B cell (primary cell): ENCODE results near the gene ECT2L. TPM values are rescaled to one million over a fixed set of nuclear protein-coding genes. Genes with fewer than 3 reads are reported as not detected.
A peak's percentile ranks its signal among the peaks of the same experiment; 100 is the strongest.

ENCODE experiments used
- ATAC-seq: fragments of 200-7000 bp; cut with Tn5 transposase; one replicate; pipeline ENCODE4 v1.10.0; 2021; ENCODE audit warnings: low read depth, mild to moderate bottlenecking, moderate number of reproducible peaks, moderate library complexity
- CTCF ChIA-PET: fragments of 350-600 bp; sonication (Branson Sonifier 250); formaldehyde crosslinking; loops from one replicate; lab custom pipeline; 2021; ENCODE audit warnings: antibody characterized with exemption, inconsistent platforms; lab: Charles Lee
- POLR2A ChIA-PET: fragments of 350-600 bp; sonication (Branson Sonifier 250); formaldehyde crosslinking; loops from one replicate; lab custom pipeline; 2021; ENCODE audit warnings: antibody characterized with exemption; lab: Charles Lee
- DNase-seq: peaks from one replicate; pipeline ENCODE4 v3.0.0; 2013
- H2AFZ ChIP-seq: 2 replicates; pipeline ENCODE4 v1.6.1; 2012; ENCODE audit warnings: mild to moderate bottlenecking, low read depth, low read length; ENCODE audit not compliant: insufficient read depth, poor library complexity, severe bottlenecking
- H3K27ac ChIP-seq, 2 donors: 1 replicate in 1 of 2; 2 replicates in 1 of 2; pipeline ENCODE4 v1.5.1; 2012 to 2013; ENCODE audit warnings: low read length in 2 of 2, mild to moderate bottlenecking in 2 of 2, moderate library complexity in 1 of 2
- H3K27me3 ChIP-seq, 4 experiments: fragments of 200-600 bp in 1 of 4; sonication (generic) in 1 of 4; replicated peaks in 1 of 4; 1 replicate in 2 of 4; 2 replicates in 2 of 4; pipeline versions ENCODE4 v1.6.1 to v1.7.0; 2013 to 2016; ENCODE audit warnings: low read length in 3 of 4, mild to moderate bottlenecking in 2 of 4, mixed read lengths in 1 of 4, moderate library complexity in 1 of 4; ENCODE audit not compliant: insufficient read depth in 4 of 4, control insufficient read depth in 3 of 4; ENCODE audit errors: control extremely low read depth in 1 of 4
- H3K36me3 ChIP-seq, 2 experiments: replicated peaks in 1 of 2; 1 replicate in 1 of 2; 2 replicates in 1 of 2; pipeline versions ENCODE4 v1.6.1 to v1.7.1; 2013; ENCODE audit warnings: low read length in 1 of 2; ENCODE audit not compliant: insufficient read depth in 2 of 2, control insufficient read depth in 1 of 2; ENCODE audit errors: control extremely low read depth in 1 of 2, extremely low read depth in 1 of 2
- H3K4me1 ChIP-seq, 2 donors: fragments of 200-600 bp in 1 of 2; sonication (generic) in 1 of 2; 1 replicate in 1 of 2; 2 replicates in 1 of 2; pipeline versions ENCODE4 v1.5.1 to v1.6.1; 2013 to 2017; ENCODE audit warnings: low read length in 2 of 2; ENCODE audit not compliant: control insufficient read depth in 2 of 2, insufficient read depth in 2 of 2
- H3K4me2 ChIP-seq: replicated peaks from 2 replicates; pipeline ENCODE3; 2012; ENCODE audit warnings: mild to moderate bottlenecking, low read depth, low read length; ENCODE audit not compliant: poor library complexity, severe bottlenecking
- H3K4me3 ChIP-seq, 5 experiments: fragments of 200-600 bp in 1 of 5; sonication (generic) in 1 of 5; 1 replicate in 3 of 5; 2 replicates in 2 of 5; pipeline versions ENCODE4 v1.5.1 to v1.7.0; 2011 to 2016; ENCODE audit warnings: low read length in 4 of 5, mild to moderate bottlenecking in 4 of 5, low read depth in 2 of 5, control low read depth in 1 of 5, moderate library complexity in 1 of 5; ENCODE audit not compliant: insufficient read depth in 1 of 5; ENCODE audit errors: control extremely low read depth in 1 of 5, extremely low read depth in 1 of 5
- H3K79me2 ChIP-seq: fragments of 200-600 bp; sonication (generic); one replicate; pipeline ENCODE4 v1.6.0; 2016; ENCODE audit warnings: low read length; ENCODE audit not compliant: control insufficient read depth, insufficient read depth
- H3K9ac ChIP-seq: fragments of 200-600 bp; sonication (generic); 2 replicates; pipeline ENCODE4 v1.6.1; 2017; ENCODE audit warnings: mild to moderate bottlenecking, low read length, moderate library complexity
- H3K9me3 ChIP-seq, 3 donors: one replicate each; pipeline versions ENCODE4 v1.6.1 to v1.7.1; 2013; ENCODE audit warnings: low read length in 2 of 3; ENCODE audit not compliant: control insufficient read depth in 2 of 3, insufficient read depth in 1 of 3; ENCODE audit errors: control extremely low read depth in 1 of 3
- H4K20me1 ChIP-seq: 2 replicates; pipeline ENCODE4 v1.6.0; 2012; ENCODE audit warnings: mild to moderate bottlenecking, low read length; ENCODE audit not compliant: insufficient read depth, control insufficient read depth, poor library complexity, severe bottlenecking
- H3K27ac Mint-ChIP-seq: one replicate; pipeline ENCODE4 v1.8.0; 2021; ENCODE audit warnings: mixed read lengths
- H3K27me3 Mint-ChIP-seq: one replicate; pipeline ENCODE4 v1.8.0; 2021; ENCODE audit warnings: mixed read lengths
- H3K4me1 Mint-ChIP-seq: one replicate; pipeline ENCODE4 v1.8.0; 2021; ENCODE audit warnings: mixed read lengths
- H3K4me3 Mint-ChIP-seq: one replicate; pipeline ENCODE4 v1.8.0; 2021; ENCODE audit warnings: mixed read lengths
- H3K9me3 Mint-ChIP-seq: one replicate; pipeline ENCODE4 v1.8.0; 2022; ENCODE audit warnings: mixed read lengths; ENCODE audit not compliant: insufficient read depth
- EZH2 ChIP-seq: IDR thresholded peaks from 2 replicates; pipeline ENCODE4 v1.6.1; 2012; ENCODE audit warnings: borderline replicate concordance, low read depth, mild to moderate bottlenecking, moderate library complexity, low read length; ENCODE audit not compliant: insufficient read depth, poor library complexity, severe bottlenecking
- WGBS: methylation state at CpG from one replicate; pipeline ENCODE4 v1.1.5; 2013; ENCODE audit warnings: missing lambda C conversion rate; ENCODE audit not compliant: insufficient coverage; 5-methylcytosine and 5-hydroxymethylcytosine counted together
- intact Hi-C: fragments of 100-400 bp; cut with micrococcal nuclease; formaldehyde crosslinking; loops from one replicate; pipeline ENCODE4 v1.10.0; 2022
- polyA plus RNA-seq: library from polyadenylated mRNA; depleted of rRNA; stranded (reverse); fragments of >200 nt; gene quantifications from 2 replicates; pipeline ENCODE4 v1.2.3, GENCODE V29; 2012
- total RNA-seq, 2 donors: library from RNA; stranded (reverse); fragments of 120-200 nt in 1 of 2; gene quantifications; 1 replicate in 1 of 2; 2 replicates in 1 of 2; pipeline versions ENCODE4 v1.2.3 to v1.2.4, GENCODE V29; 2013 to 2022
- TF ChIP-seq, protein P1 (sequence below): fragments of 200-600 bp; IDR thresholded peaks from one replicate; pipeline ENCODE4 v1.8.0; 2022; ENCODE audit warnings: antibody characterized with exemption, mild to moderate bottlenecking

The ECT2L gene
- total and polyA plus RNA-seq, 2 donors (not counting 1 experiment from before 2014, with no cell fraction given): not detected

DNA sequence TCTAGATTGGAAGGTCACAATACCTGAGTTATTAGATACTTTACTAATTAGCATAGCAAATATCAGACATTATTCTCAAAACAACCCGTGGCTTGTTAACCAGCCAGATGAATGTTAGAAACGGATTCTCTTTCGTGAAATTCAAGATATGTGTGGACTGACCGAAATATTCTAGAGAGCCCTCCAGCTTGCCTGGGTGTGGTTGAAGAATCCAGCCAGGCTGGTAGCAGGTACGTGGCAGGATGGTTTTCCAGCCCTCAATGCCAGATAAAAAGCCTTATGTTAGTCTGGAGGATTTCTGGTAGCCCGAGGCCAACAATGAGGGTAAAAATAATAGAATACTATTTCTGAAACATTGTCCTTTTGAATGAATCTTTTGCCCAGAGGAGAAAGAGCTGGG is 19.3 kb downstream of the ECT2L start:
- Histone ChIP-seq H3K9ac (no peak overlapping the region), H3K4me3 (no peak overlapping the region), H3K79me2 (no peaks in the 10 kb centered on the region), H3K4me2 (no peak overlapping the region), H4K20me1 (no peaks in the 10 kb centered on the region), H3K27ac (no peak overlapping the region), H3K27me3 (no peaks in the 10 kb centered on the region), H3K4me1 (peaks cover 11 to 17% of the 10 kb centered on the region in 2 donors), H3K9me3 (no peaks in the 10 kb centered on the region), H3K36me3 (no peaks in the 10 kb centered on the region), H2AFZ (no peak overlapping the region)
- no peak for DNase-seq
- no peak overlapping the region for H3K4me3 Mint-ChIP-seq
- ATAC-seq: no peak
- POLR2A ChIA-PET: interaction anchor here (0.5 kb wide), 1 partner anchor 199 kb away, joined by 8 read pairs; no protein-coding TSS in a partner anchor
- no peaks in the 10 kb centered on the region for H3K27me3 Mint-ChIP-seq
- TF ChIP-seq, protein P1, sequence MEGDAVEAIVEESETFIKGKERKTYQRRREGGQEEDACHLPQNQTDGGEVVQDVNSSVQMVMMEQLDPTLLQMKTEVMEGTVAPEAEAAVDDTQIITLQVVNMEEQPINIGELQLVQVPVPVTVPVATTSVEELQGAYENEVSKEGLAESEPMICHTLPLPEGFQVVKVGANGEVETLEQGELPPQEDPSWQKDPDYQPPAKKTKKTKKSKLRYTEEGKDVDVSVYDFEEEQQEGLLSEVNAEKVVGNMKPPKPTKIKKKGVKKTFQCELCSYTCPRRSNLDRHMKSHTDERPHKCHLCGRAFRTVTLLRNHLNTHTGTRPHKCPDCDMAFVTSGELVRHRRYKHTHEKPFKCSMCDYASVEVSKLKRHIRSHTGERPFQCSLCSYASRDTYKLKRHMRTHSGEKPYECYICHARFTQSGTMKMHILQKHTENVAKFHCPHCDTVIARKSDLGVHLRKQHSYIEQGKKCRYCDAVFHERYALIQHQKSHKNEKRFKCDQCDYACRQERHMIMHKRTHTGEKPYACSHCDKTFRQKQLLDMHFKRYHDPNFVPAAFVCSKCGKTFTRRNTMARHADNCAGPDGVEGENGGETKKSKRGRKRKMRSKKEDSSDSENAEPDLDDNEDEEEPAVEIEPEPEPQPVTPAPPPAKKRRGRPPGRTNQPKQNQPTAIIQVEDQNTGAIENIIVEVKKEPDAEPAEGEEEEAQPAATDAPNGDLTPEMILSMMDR: no peak
- TF ChIP-seq EZH2: no peak
- H3K4me1 Mint-ChIP-seq: peaks cover 30% of the 10 kb centered on the region
- intact Hi-C loops: loop anchor here (10.0 kb wide), 2 partner anchors 220 to 440 kb away; no protein-coding TSS in a partner anchor
- 93% methylated on average over 6 of the region's 6 CpGs for WGBS
- no peaks in the 10 kb centered on the region for H3K9me3 Mint-ChIP-seq
- H3K27ac Mint-ChIP-seq: no peak overlapping the region
- CTCF ChIA-PET: interaction anchor here (1.0 to 5.9 kb wide), 13 partner anchors 9 to 559 kb away, joined by 3 to 58 read pairs (median 6); partner anchors contain the start of genes CITED2 and REPS1

DNA sequence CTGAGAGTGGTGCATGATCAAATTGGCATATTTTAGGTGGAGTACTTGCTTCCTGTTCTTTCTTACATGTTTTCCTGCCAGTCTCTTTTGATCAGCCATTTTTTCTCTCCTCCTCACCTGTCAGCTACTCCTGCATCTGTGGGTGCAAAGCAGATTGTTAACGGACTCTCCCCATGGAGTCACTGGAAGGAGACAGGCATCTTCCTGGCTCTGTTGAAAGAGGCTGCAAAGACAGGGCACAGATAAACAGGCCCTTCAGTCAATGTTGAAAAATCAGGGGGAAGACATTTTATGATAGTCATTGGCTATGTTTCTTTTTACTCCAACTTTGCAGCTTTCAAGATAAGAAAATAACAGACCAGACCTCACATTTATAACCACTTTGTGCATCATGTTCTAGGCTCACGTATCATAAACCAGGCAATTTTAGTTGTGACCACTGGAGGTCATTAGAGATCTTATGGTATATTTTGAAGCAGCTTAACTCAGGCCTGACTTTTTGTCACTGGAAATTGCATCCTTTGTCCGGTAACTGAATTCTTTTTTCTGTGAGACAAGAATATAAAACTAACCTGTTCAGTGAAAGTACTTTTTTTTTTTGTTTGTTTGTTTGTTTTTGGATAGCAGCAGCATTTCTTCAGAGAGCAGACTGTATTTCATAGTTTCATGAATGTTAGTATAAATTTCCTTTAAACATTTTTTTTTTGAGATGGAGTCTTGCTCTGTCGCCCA is 20.1 kb downstream of the ECT2L start:
- TF ChIP-seq, protein P1: peak; percentile 80
- TF ChIP-seq EZH2: no peak
- H3K4me3 Mint-ChIP-seq: no peak overlapping the region
- no peaks in the 10 kb centered on the region for H3K79me2 ChIP-seq
- H3K4me3 ChIP-seq: no peak overlapping the region
- no peaks in the 10 kb centered on the region for H3K27me3 ChIP-seq
- peaks cover 11 to 18% of the 10 kb centered on the region in 2 donors for H3K4me1 ChIP-seq
- ChIA-PET CTCF (interaction anchor here (0.7 to 5.9 kb wide), 25 partner anchors 9 to 707 kb away, joined by 3 to 58 read pairs (median 3); partner anchors contain the start of genes CITED2 and REPS1), POLR2A (interaction anchor here (0.7 kb wide), 1 partner anchor 701 kb away, joined by 3 read pairs; no protein-coding TSS in a partner anchor)
- ATAC-seq: peak; percentile 60
- H3K4me1 Mint-ChIP-seq: peaks cover 30% of the 10 kb centered on the region
- H3K9ac ChIP-seq: no peak overlapping the region
- WGBS: no CpG with 5 or more reads among the region's 4 CpGs
- no peak overlapping the region for H2AFZ ChIP-seq
- no peaks in the 10 kb centered on the region for H3K27me3 Mint-ChIP-seq
- H3K9me3 ChIP-seq: no peaks in the 10 kb centered on the region
- H4K20me1 ChIP-seq: no peaks in the 10 kb centered on the region
- peak; percentile 61 for DNase-seq
- no peaks in the 10 kb centered on the region for H3K9me3 Mint-ChIP-seq
- H3K4me2 ChIP-seq: no peak overlapping the region
- peak overlapping the region; percentile 69 for H3K27ac Mint-ChIP-seq
- H3K36me3 ChIP-seq: no peaks in the 10 kb centered on the region
- intact Hi-C loops: loop anchor here (1.0 to 10.0 kb wide), 6 partner anchors 172 to 439 kb away; partner anchors contain the start of gene REPS1
- H3K27ac ChIP-seq: no peak overlapping the region
